Pancreas (tissue), 10 donors: ENCODE measurements around the gene SMOC1. TPM values are rescaled to one million over a fixed set of nuclear protein-coding genes. Genes with fewer than 3 reads are reported as not detected.

ENCODE experiments used
- ATAC-seq, 4 donors: fragments of 200-7000 bp; cut with Tn5 transposase; one replicate each; pipeline versions ENCODE4 v1.8.0 to v1.9.1; 2020; ENCODE audit warnings: mild to moderate bottlenecking in 4 of 4, moderate library complexity in 4 of 4
- DNase-seq, 6 donors: peaks; one replicate each; pipeline ENCODE4 v3.0.0-alpha.2; 2020
- FAIRE-seq: peaks from 2 replicates; lab custom pipeline; 2012; peaks lifted over from hg19 to GRCh38; lab: Jason Lieb, UNC
- H3K27ac ChIP-seq, 4 donors: fragments of 200-600 bp; sonication (generic); 1 replicate in 3 of 4; 2 replicates in 1 of 4; pipeline versions ENCODE4 v1.5.0 to v1.8.0; 2020
- H3K27me3 ChIP-seq, 4 donors: fragments of 200-600 bp; one replicate each; pipeline ENCODE4 v1.8.0; 2021
- H3K36me3 ChIP-seq, 3 donors: fragments of 200-600 bp; sonication (generic) in 1 of 3; one replicate each; pipeline versions ENCODE4 v1.5.0 to v1.8.0; 2020 to 2021
- H3K4me1 ChIP-seq, 3 donors: fragments of 200-600 bp; one replicate each; pipeline ENCODE4 v1.8.0; 2021
- H3K4me3 ChIP-seq, 4 donors: fragments of 200-600 bp; sonication (generic) in 2 of 4; one replicate each; pipeline versions ENCODE4 v1.5.0 to v1.8.0; 2020 to 2021
- H3K9me3 ChIP-seq, 4 donors: fragments of 200-600 bp; one replicate each; pipeline ENCODE4 v1.8.0; 2021
- whole genome bisulfite sequencing, 2 donors: extraction: QIAGEN DNeasy Blood & Tissue Kit; methylation state at CpG; one replicate each; pipeline ENCODE4 v1.1.7; 2013; 5-methylcytosine and 5-hydroxymethylcytosine counted together
- intact Hi-C, 3 donors: fragments of 100-400 bp; cut with DNase I; formaldehyde crosslinking; loops; one replicate each; pipeline versions ENCODE4 v1.11.1 to v1.14.2; 2022
- polyA plus RNA-seq, 2 donors: library from polyadenylated mRNA; stranded (reverse); fragments of 200-250 nt; gene quantifications; one replicate each; pipeline ENCODE4 v1.2.3, GENCODE V29; 2013
- total RNA-seq, 6 donors: library from RNA; stranded (reverse); fragmentation: NEBNext Ultra II Directional in 4 of 6; extraction: Animal tissue kit (Norgen Biotek cat#: 25700) in 4 of 6; gene quantifications; one replicate each; pipeline versions ENCODE4 v1.2.1 to v1.2.4, GENCODE V29; 2021 to 2023
- TF ChIP-seq, protein P1 (sequence below), 4 donors: fragments of 200-600 bp; sonication (generic) in 3 of 4; IDR thresholded peaks; one replicate each; pipeline versions ENCODE4 v1.5.0 to v1.8.0; 2021; ENCODE audit warnings: antibody characterized with exemption in 4 of 4
- donor health status: healthy with polysubstance abuse.
- donor health status: DM: no; HTN: no; CAD: no; lungs with moderate emphysema.
- donor health status: DM: no; HTN: no; CAD: no.
- donor health status: control.
- donor health status: control.
- donor health status: Bipolar disorder and iron deficiency.
- donor health status: DM: yes; HTN: yes; CAD: no.
- donor health status: DM: no; HTN: no; CAD: no.
- donor health status: DM: no; HTN: no; CAD: no.
- donor health status: DM: yes; HTN: yes; CAD: no.

The SMOC1 gene
- total and polyA plus RNA-seq, 8 donors = 2.2 to 55.7 (median 6.3) TPM

DNA sequence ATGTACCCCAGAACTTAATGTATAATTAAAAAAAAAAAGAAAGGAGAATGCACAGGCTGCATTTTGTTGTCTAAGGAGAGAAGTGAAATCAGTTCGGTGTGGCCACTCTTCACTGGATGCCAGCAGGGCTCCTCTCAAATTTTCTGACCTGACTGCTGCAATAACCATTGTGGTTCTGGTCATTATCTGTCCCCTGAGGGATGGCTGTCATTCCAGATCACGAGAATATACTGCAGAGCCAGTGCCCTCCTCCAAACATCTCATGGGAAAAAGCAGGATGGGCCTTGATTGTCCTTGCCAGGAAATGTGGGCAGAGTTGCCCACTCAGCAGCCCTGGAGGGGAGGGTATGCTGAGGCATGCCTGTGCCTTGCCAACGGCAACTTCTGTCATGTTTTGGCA lies 170.4 kb downstream of the SMOC1 start:
- H3K4me3 ChIP-seq = no peak overlapping the region
- DNase-seq (no peak), ATAC-seq (no peak), FAIRE-seq (no peak)
- TF ChIP-seq, protein P1, sequence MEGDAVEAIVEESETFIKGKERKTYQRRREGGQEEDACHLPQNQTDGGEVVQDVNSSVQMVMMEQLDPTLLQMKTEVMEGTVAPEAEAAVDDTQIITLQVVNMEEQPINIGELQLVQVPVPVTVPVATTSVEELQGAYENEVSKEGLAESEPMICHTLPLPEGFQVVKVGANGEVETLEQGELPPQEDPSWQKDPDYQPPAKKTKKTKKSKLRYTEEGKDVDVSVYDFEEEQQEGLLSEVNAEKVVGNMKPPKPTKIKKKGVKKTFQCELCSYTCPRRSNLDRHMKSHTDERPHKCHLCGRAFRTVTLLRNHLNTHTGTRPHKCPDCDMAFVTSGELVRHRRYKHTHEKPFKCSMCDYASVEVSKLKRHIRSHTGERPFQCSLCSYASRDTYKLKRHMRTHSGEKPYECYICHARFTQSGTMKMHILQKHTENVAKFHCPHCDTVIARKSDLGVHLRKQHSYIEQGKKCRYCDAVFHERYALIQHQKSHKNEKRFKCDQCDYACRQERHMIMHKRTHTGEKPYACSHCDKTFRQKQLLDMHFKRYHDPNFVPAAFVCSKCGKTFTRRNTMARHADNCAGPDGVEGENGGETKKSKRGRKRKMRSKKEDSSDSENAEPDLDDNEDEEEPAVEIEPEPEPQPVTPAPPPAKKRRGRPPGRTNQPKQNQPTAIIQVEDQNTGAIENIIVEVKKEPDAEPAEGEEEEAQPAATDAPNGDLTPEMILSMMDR (IDR thresholded peaks at IDR 0.05) = no peak
- no peak overlapping the region for H3K27ac ChIP-seq
- H3K4me1 ChIP-seq = peaks cover 0 to 5% (median 0%) of the 10 kb centered on the region in 3 donors
- 69 to 72% methylated on average over 3 of the region's 3 CpGs for WGBS, 2 donors
- no peaks in the 10 kb centered on the region for H3K36me3 ChIP-seq
- intact Hi-C loops = loop anchor here in 1 of 3 donors (10.0 kb wide), 1 partner anchor 265 kb away; no protein-coding TSS in a partner anchor
- H3K27me3 ChIP-seq = no peaks in the 10 kb centered on the region
- no peaks in the 10 kb centered on the region for H3K9me3 ChIP-seq

DNA sequence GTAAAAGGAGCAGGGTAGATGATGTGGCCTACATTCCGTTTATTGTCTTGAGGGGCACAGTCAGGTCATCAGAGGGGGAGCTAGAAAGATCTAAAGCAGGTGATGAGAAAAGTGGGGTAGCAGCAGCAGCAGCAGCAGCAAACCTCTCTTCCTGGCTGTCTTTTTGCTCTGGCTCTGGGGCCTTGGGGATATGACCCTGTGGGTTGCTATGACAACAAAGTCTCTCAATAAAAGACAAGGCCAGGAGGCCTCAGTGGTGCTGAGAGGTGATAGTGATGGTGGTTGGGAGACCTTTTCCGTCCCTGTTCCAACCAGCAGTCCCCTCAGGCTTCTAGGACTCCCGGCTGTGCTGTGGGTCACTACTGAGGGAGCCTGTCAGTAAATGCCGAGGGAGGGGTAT lies 170.9 kb downstream of the SMOC1 start:
- peaks cover 0 to 5% (median 0%) of the 10 kb centered on the region in 3 donors for H3K4me1 ChIP-seq
- DNase-seq (no peak), FAIRE-seq (no peak), ATAC-seq (no peak)
- no peaks in the 10 kb centered on the region for H3K36me3 ChIP-seq
- WGBS, 2 donors = 84 to 89% methylated on average over 4 of the region's 4 CpGs
- intact Hi-C loops = no loop called here
- no peaks in the 10 kb centered on the region for H3K27me3 ChIP-seq
- no peaks in the 10 kb centered on the region for H3K9me3 ChIP-seq
- TF ChIP-seq, protein P1 (IDR thresholded peaks at IDR 0.05) = no peak
- no peak overlapping the region for H3K4me3 ChIP-seq
- H3K27ac ChIP-seq = no peak overlapping the region

DNA sequence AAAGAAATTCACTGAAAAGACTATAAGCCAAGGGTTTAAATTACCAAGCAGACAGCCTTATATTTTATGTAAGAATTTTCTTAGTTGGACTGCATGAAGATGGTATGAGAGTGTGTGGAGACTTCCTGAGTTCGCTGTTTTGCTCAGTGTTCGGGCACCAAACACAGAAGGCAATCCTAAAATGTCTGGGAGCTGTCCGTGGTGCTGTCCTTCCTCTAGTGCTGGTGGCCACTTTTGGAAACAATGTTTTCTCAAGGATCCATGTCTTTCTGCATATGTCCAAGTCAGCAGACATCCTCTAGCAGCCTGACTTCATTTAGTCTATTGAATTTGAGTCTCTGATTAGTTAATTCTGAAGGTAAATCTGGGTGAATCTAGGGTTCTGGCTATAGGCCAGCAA lies 173.8 kb downstream of the SMOC1 start:
- WGBS, 2 donors = 38 to 56% methylated on average over 3 of the region's 3 CpGs
- ATAC-seq = peak in 2 of 4 donors; percentile 42 to 67
- FAIRE-seq = no peak

DNA sequence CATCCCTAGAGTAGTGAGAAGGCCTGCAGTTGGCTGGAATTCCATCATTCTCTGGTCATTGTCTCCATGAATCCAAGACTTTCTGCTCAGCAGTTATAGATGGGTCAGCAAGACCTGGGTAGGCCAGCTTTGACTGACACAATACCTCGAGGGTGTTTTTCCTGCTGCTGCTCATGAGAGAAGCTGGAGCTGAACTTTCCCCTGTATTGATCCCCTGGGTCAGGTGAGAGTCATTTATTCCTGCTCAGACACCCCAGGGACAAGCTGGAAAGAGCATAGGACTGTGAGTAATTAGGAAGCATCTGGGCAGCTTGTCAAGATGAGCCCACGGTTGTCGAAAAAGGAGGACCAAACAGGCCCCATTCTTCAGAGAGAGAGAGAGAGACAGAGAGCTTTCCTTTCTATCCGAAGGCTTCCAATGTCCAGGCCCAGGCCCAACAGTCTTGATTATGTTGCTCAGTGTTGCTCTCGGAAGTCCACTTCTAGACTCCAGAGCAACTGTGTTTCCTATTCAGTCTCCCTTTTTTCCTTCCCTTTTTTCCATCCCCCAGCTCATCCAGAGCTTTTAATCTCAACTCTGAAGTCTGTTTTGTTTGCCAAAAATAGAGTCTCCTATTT lies 178.4 kb downstream of the SMOC1 start:
- Histone ChIP-seq H3K27ac (no peak overlapping the region), H3K36me3 (no peaks in the 10 kb centered on the region), H3K9me3 (no peaks in the 10 kb centered on the region), H3K27me3 (no peaks in the 10 kb centered on the region), H3K4me3 (no peak overlapping the region), H3K4me1 (no peaks in the 10 kb centered on the region)
- 61 to 64% methylated on average over 5 of the region's 5 CpGs for WGBS, 2 donors
- DNase-seq (no peak), ATAC-seq (no peak), FAIRE-seq (no peak)
- TF ChIP-seq, protein P1 (IDR thresholded peaks at IDR 0.05) = no peak
- intact Hi-C loops = no loop called here

More for the DNA sequence above, 173.8 kb downstream of the SMOC1 start:
- no peak for DNase-seq
- H3K4me1 ChIP-seq = peaks cover 0 to 5% (median 0%) of the 10 kb centered on the region in 3 donors
- H3K9me3 ChIP-seq = no peaks in the 10 kb centered on the region
- TF ChIP-seq, protein P1 (IDR thresholded peaks at IDR 0.05) = no peak
- H3K27ac ChIP-seq = no peak overlapping the region
- intact Hi-C loops = no loop called here
- no peaks in the 10 kb centered on the region for H3K27me3 ChIP-seq
- no peaks in the 10 kb centered on the region for H3K36me3 ChIP-seq
- H3K4me3 ChIP-seq = no peak overlapping the region

DNA sequence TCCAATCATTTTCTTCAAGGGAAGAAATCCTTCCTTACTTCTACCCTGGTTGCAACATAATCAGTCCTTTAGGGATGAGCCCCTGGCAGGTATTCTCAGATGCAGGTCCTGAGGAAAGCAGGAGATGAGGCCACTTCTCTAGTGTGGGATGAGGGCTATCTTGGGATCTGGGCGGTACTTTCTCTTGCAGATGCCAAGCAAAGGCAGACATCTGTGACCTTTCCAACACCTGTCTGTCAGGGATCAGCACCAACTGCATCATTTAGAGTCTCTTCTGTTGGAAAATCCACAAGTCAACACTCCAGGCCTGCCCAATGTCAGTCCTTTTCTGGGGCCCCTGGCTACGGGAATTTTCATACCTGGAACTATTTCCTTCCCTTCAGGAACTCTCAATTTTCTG lies 180.3 kb downstream of the SMOC1 start:
- no peak overlapping the region for H3K4me3 ChIP-seq
- intact Hi-C loops = no loop called here
- H3K27ac ChIP-seq = no peak overlapping the region
- H3K4me1 ChIP-seq = no peaks in the 10 kb centered on the region
- 86 to 87% methylated on average over 2 of the region's 2 CpGs for WGBS, 2 donors
- no peak for ATAC-seq
- no peaks in the 10 kb centered on the region for H3K36me3 ChIP-seq
- no peaks in the 10 kb centered on the region for H3K9me3 ChIP-seq
- no peak for FAIRE-seq
- TF ChIP-seq, protein P1 (IDR thresholded peaks at IDR 0.05) = no peak
- H3K27me3 ChIP-seq = no peaks in the 10 kb centered on the region
- DNase-seq = no peak
